ENCODE measurements around the gene ERF. TPM values are rescaled to one million over a fixed set of nuclear protein-coding genes. Genes with fewer than 3 reads are reported as not detected.

Gene ERF
- total RNA-seq, 2 experiments from 2014 or later: 62.9 to 66.0 TPM

GRCh38 chr19:42247640-42248199 is 7.2 kb downstream of the ERF start:
- H3K36me3 Mint-ChIP-seq: peaks cover 17% of the 10 kb centered on the region
- no peaks in the 10 kb centered on the region for H3K9me3 Mint-ChIP-seq
- no peak for DNase-seq
- no peak overlapping the region for H3K4me3 Mint-ChIP-seq
- H3K4me1 Mint-ChIP-seq: peaks cover 54% of the 10 kb centered on the region
- H3K27ac Mint-ChIP-seq: no peak overlapping the region
- H3K27me3 Mint-ChIP-seq: no peaks in the 10 kb centered on the region

- Mint-ChIP-seq H3K9me3 (no peaks in the 10 kb centered on the region), H3K27me3 (no peaks in the 10 kb centered on the region), H3K4me1 (peaks cover 49% of the 10 kb centered on the region), H3K36me3 (peaks cover 12% of the 10 kb centered on the region), H3K4me3 (no peak overlapping the region), H3K27ac (peak overlapping the region; percentile 35)
- DNase-seq: no peak
These were observed 7.8 kb downstream of the ERF start for GRCh38 chr19:42246922-42247639.

DNA sequence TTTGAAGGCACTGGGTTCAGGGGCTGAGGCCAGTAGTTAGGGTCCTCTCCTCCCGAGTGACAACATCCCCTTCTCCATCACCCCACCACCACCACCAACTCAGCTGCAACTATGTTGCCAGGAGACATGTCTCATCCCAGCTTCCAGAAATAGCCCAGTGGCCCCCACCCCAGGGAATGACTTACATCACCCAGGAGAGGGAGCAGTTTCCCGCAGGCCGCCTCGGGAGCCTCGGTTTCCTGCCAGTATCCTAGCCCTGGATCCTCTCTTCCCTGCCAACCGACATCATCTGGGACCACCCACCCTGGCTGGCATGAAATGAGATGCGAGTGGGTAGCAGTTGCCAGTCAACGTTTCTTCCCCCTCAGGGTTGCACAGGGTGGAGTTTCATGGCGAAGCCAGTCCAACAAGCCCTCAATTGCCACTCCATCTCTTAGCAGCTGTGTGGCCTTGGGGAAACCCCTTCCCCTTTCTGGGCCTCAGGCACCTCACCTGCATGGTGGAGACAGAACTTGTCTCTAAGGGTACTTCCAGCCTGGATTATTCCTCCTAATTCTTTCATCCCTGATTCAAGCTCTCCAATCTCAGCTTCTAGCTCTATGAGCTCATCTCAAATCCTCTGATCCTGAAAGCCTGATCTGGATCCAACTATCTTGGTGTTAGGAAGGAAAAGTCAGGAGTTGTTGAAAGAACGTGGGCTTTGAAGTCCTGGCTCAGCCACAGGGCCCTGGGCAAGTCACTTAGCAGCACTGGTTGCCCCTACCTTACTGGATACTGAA is 8.6 kb downstream of the ERF start:
- Mint-ChIP-seq H3K9me3 (no peaks in the 10 kb centered on the region), H3K27ac (peak overlapping the region; percentile 4), H3K36me3 (peaks cover 7% of the 10 kb centered on the region), H3K27me3 (no peaks in the 10 kb centered on the region), H3K4me1 (peaks cover 44% of the 10 kb centered on the region), H3K4me3 (no peak overlapping the region)
- DNase-seq: no peak

GRCh38 chr19:42245231-42245630 is 9.7 kb downstream of the ERF start:
- no peak for DNase-seq
- Mint-ChIP-seq H3K4me1 (peaks cover 43% of the 10 kb centered on the region), H3K36me3 (peaks cover 11% of the 10 kb centered on the region), H3K9me3 (no peaks in the 10 kb centered on the region), H3K27me3 (no peaks in the 10 kb centered on the region), H3K4me3 (peak overlapping the region; percentile 94), H3K27ac (peak overlapping the region; percentile 96)

DNA sequence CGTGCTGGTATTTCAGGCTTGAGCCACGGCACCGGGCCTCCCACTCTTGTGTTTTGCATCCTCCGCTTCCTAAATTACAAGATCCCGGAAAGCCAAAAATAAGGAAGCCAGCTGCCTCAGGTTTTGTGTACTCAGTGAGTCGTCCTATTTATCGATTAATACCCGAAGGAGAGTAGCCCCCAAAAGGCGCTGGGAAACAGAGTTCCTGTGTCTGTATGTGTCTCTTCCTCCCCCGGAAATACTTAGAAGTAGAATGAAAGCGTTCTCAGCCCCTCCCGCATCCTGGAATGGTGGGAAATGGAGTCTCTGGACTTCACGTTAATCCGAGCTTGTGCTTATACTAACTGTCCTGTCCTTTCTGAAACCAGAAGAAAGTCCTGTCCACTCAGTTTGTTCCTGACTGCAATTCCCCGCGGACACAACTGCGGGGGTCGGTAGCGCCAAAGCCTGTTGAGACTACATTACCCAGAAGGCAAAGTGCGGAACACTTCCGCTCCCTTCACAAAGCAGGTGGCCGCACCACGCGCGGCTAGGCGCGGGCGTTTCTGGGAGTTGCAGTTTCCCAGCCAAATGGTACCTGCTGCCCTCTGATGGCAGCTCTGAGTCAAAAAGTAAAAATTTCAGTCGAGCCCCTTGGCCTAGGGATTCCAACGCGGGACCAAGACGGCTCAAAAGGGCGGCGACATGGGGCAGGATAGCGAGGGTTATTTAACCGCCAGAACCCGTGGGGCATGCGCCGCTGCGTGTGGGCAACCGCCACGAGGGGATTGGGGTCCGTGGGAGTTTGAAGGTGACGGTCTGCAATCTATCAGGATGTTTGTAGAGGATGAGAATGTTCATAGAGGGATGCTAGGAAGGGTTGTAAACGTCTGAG is 10.3 kb downstream of the ERF start:
- H3K4me3 Mint-ChIP-seq: peak overlapping the region; percentile 94
- peak; percentile 93 for DNase-seq
- no peaks in the 10 kb centered on the region for H3K9me3 Mint-ChIP-seq
- H3K4me1 Mint-ChIP-seq: peaks cover 46% of the 10 kb centered on the region
- peaks cover 17% of the 10 kb centered on the region for H3K36me3 Mint-ChIP-seq
- no peaks in the 10 kb centered on the region for H3K27me3 Mint-ChIP-seq
- H3K27ac Mint-ChIP-seq: peak overlapping the region; percentile 96

GRCh38 chr19:42242512-42243409 is 12.2 kb downstream of the ERF start, which contains the start of gene GSK3A:
TSS of gene GSK3A (minus strand) at chr19:42242602. CDS start at chr19:42242465, 137 bp downstream.
- peaks cover 50% of the 10 kb centered on the region for H3K4me1 Mint-ChIP-seq
- no peaks in the 10 kb centered on the region for H3K27me3 Mint-ChIP-seq
- H3K4me3 Mint-ChIP-seq: peak within 1 kb of the TSS; percentile 94
- peaks cover 13% of the 10 kb centered on the region for H3K36me3 Mint-ChIP-seq
- peak; percentile 97 for DNase-seq
- H3K9me3 Mint-ChIP-seq: no peaks in the 10 kb centered on the region
- H3K27ac Mint-ChIP-seq: peak within 1 kb of the TSS; percentile 96

DNA sequence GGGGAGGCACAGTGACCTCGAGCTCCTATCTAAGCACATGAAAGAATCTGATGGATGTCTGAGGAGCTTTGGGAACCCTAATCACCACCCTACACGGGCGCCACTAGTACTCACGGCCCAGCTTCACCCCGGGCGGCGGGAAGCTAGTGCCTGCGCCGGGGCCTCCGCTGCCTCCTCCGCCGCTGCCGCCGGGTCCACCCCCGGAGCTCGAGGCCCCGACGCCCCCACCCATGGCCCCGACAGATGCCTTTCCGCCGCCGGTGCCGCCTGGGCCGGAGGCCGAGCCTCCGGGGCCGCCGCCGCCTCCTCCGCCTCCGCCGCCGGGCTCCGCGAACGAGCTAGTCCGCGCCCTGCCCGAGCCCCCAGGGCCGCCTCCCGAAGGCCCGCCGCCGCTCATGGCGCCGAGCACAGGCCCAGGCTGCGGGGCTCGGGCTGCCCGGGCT is 12.8 kb downstream of the ERF start:
- no peaks in the 10 kb centered on the region for H3K9me3 Mint-ChIP-seq
- peak overlapping the region; percentile 91 for H3K4me3 Mint-ChIP-seq
- H3K36me3 Mint-ChIP-seq: peaks cover 13% of the 10 kb centered on the region
- no peak for DNase-seq
- peaks cover 48% of the 10 kb centered on the region for H3K4me1 Mint-ChIP-seq
- peak overlapping the region; percentile 88 for H3K27ac Mint-ChIP-seq
- no peaks in the 10 kb centered on the region for H3K27me3 Mint-ChIP-seq

GRCh38 chr19:42241279-42241678 is 13.6 kb downstream of the ERF start:
- no peak overlapping the region for H3K27ac Mint-ChIP-seq
- no peak for DNase-seq
- H3K9me3 Mint-ChIP-seq: no peaks in the 10 kb centered on the region
- peak overlapping the region; percentile 91 for H3K4me3 Mint-ChIP-seq
- no peaks in the 10 kb centered on the region for H3K27me3 Mint-ChIP-seq
- peaks cover 40% of the 10 kb centered on the region for H3K4me1 Mint-ChIP-seq
- H3K36me3 Mint-ChIP-seq: peaks cover 20% of the 10 kb centered on the region

GRCh38 chr19:42239544-42240220 is 15.2 kb downstream of the ERF start:
- peaks cover 27% of the 10 kb centered on the region for H3K4me1 Mint-ChIP-seq
- H3K27ac Mint-ChIP-seq: peak overlapping the region; percentile 51
- no peak for DNase-seq
- H3K9me3 Mint-ChIP-seq: no peaks in the 10 kb centered on the region
- H3K27me3 Mint-ChIP-seq: no peaks in the 10 kb centered on the region
- H3K36me3 Mint-ChIP-seq: peaks cover 31% of the 10 kb centered on the region
- no peak overlapping the region for H3K4me3 Mint-ChIP-seq

- Mint-ChIP-seq H3K27me3 (no peaks in the 10 kb centered on the region), H3K4me3 (no peak overlapping the region), H3K36me3 (peaks cover 30% of the 10 kb centered on the region), H3K9me3 (no peaks in the 10 kb centered on the region), H3K4me1 (peaks cover 12% of the 10 kb centered on the region), H3K27ac (no peak overlapping the region)
- no peak for DNase-seq
These were observed 19.7 kb downstream of the ERF start for GRCh38 chr19:42235181-42235580.

DNA sequence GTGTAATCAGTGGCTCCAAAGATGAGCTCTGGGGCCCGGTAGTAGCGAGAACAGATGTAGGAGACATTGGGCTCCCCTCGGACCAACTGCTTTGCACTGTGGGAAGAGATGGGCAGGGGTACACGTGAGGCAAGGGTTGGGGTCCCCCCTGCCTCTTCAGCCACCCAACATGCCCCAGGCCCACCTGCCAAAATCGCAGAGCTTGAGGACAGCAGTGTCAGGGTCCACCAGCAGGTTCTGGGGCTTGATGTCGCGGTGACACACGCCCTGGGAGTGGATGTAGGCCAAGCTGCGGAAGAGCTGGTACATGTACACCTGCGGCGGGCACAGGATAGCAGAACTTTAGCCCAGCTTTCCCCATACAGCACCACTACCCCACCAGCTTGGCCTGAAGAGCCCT is 20.6 kb downstream of the ERF start:
- H3K27me3 Mint-ChIP-seq: no peaks in the 10 kb centered on the region
- H3K9me3 Mint-ChIP-seq: no peaks in the 10 kb centered on the region
- no peak overlapping the region for H3K4me3 Mint-ChIP-seq
- DNase-seq: no peak
- no peak overlapping the region for H3K27ac Mint-ChIP-seq
- peaks cover 32% of the 10 kb centered on the region for H3K36me3 Mint-ChIP-seq
- H3K4me1 Mint-ChIP-seq: peaks cover 7% of the 10 kb centered on the region

DNA sequence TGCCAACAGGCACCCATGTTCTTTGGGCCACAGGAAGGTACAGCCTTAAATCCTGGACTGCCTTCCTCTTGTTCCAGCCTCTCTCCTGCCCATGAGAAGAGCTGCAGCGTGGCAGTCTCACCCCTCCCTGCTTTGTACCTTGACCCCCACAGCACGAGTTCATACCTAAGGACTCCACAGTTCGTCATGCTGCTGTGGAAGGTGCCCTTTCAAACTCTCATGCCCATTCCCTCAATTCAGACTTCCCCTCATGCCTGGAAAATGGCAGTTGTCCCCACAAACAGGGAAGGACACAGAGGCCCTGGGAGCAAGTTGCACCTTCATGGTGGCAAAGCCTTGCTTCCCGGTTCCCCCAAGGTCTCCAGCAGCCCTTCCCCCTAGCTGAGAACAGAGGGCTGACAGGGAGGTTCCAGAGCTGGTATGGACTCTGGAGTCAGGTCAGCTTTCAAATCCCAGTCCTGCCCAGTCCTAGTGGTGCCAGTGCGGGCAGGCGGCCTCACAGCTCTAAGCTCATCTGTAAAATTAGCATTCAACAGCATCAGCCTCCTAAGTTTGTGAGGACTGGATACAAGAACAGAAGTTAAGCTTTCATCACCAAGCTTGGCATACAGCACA is 21.1 kb downstream of the ERF start:
- Mint-ChIP-seq H3K27me3 (no peaks in the 10 kb centered on the region), H3K9me3 (no peaks in the 10 kb centered on the region), H3K36me3 (peaks cover 30% of the 10 kb centered on the region), H3K4me1 (peaks cover 5% of the 10 kb centered on the region), H3K4me3 (no peak overlapping the region), H3K27ac (peak overlapping the region; percentile 10)
- DNase-seq: no peak

GRCh38 chr19:42233106-42233505 is 21.8 kb downstream of the ERF start:
- Mint-ChIP-seq H3K4me3 (no peak overlapping the region), H3K36me3 (peaks cover 30% of the 10 kb centered on the region), H3K27me3 (no peaks in the 10 kb centered on the region), H3K27ac (no peak overlapping the region), H3K9me3 (no peaks in the 10 kb centered on the region), H3K4me1 (peaks cover 11% of the 10 kb centered on the region)
- no peak for DNase-seq

Measured in activated naive CD8-positive, alpha-beta T cell treated with anti-CD3 and anti-CD28 coated beads for 36 hours (primary cell).